ENCODE measurements around the gene TRMU.

- no peak for TF ChIP-seq ZFP3 (CRISPR knock-in tag; IDR thresholded peaks at IDR 0.05)
- TF ChIP-seq ARNTL (CRISPR knock-in tag; IDR thresholded peaks at IDR 0.05; ENCODE audit: borderline replicate concordance, low read depth), result no peak
- TF ChIP-seq, protein P1, sequence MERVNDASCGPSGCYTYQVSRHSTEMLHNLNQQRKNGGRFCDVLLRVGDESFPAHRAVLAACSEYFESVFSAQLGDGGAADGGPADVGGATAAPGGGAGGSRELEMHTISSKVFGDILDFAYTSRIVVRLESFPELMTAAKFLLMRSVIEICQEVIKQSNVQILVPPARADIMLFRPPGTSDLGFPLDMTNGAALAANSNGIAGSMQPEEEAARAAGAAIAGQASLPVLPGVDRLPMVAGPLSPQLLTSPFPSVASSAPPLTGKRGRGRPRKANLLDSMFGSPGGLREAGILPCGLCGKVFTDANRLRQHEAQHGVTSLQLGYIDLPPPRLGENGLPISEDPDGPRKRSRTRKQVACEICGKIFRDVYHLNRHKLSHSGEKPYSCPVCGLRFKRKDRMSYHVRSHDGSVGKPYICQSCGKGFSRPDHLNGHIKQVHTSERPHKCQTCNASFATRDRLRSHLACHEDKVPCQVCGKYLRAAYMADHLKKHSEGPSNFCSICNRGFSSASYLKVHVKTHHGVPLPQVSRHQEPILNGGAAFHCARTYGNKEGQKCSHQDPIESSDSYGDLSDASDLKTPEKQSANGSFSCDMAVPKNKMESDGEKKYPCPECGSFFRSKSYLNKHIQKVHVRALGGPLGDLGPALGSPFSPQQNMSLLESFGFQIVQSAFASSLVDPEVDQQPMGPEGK (CRISPR knock-in tag; IDR thresholded peaks at IDR 0.05; ENCODE audit: borderline replicate concordance), result no peak
- no peak for TF ChIP-seq BACH2 (CRISPR knock-in tag; IDR thresholded peaks at IDR 0.05; ENCODE audit: borderline replicate concordance)
- no peak for TF ChIP-seq PPARA (CRISPR knock-in tag; IDR thresholded peaks at IDR 0.05; ENCODE audit: borderline replicate concordance)
- TF ChIP-seq ZNF8 (CRISPR knock-in tag; IDR thresholded peaks at IDR 0.05), result no peak
- no peak for TF ChIP-seq ZFP30 (CRISPR knock-in tag; IDR thresholded peaks at IDR 0.05)
- TF ChIP-seq RARB (CRISPR knock-in tag; IDR thresholded peaks at IDR 0.05), result no peak
- TF ChIP-seq ESRRG (CRISPR knock-in tag; IDR thresholded peaks at IDR 0.05), result no peak
- TF ChIP-seq OSR1 (CRISPR knock-in tag; IDR thresholded peaks at IDR 0.05), result no peak
- TF ChIP-seq TCF4 (CRISPR knock-in tag; IDR thresholded peaks at IDR 0.05; ENCODE audit: borderline replicate concordance), result no peak
- no peak for TF ChIP-seq CSDC2 (CRISPR knock-in tag; IDR thresholded peaks at IDR 0.05)
- no peak for TF ChIP-seq ZNF70 (CRISPR knock-in tag; IDR thresholded peaks at IDR 0.05)
- no peak for TF ChIP-seq ISL1 (CRISPR knock-in tag; IDR thresholded peaks at IDR 0.05)
These were observed 26.9 kb downstream of the TRMU start for GRCh38 chr22:46362203-46362933.
